ENCODE results near the gene CCDC83.

The CCDC83 gene

DNA sequence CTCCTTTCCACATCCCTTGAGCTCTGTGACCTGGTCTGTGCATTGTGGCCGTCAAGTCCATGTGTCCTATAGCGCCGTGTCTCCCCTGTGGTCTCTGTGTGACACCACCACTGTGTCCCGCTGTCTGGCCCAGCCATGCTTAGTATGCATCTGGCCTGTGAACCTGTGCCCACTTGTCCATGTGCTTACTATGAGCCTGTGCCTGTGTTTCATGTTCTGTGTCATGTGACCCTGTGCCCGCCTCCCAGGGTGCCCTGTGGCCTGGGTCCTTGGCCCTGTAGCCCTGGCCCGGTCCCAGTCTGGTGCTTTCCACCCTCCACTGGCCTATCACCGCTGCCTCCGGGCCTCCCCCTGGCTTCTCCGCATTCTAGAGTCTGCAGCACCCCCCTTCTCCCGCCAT lies 80.6 kb downstream of the CCDC83 start:
- no peaks in the 10 kb centered on the region for H3K4me1 ChIP-seq (ENCODE audit: low read depth, poor library complexity, severe bottlenecking)
- H3K4me2 ChIP-seq: no peak overlapping the region
- TF ChIP-seq, protein P1, sequence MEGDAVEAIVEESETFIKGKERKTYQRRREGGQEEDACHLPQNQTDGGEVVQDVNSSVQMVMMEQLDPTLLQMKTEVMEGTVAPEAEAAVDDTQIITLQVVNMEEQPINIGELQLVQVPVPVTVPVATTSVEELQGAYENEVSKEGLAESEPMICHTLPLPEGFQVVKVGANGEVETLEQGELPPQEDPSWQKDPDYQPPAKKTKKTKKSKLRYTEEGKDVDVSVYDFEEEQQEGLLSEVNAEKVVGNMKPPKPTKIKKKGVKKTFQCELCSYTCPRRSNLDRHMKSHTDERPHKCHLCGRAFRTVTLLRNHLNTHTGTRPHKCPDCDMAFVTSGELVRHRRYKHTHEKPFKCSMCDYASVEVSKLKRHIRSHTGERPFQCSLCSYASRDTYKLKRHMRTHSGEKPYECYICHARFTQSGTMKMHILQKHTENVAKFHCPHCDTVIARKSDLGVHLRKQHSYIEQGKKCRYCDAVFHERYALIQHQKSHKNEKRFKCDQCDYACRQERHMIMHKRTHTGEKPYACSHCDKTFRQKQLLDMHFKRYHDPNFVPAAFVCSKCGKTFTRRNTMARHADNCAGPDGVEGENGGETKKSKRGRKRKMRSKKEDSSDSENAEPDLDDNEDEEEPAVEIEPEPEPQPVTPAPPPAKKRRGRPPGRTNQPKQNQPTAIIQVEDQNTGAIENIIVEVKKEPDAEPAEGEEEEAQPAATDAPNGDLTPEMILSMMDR (conservative IDR thresholded peaks at IDR 0.05; ENCODE audit: low read depth, low read length): no peak
- no peak overlapping the region for H3K4me3 ChIP-seq (IDR thresholded peaks at IDR 0.05; ENCODE audit: insufficient read depth, low read depth, low read length)
- no peaks in the 10 kb centered on the region for H3K36me3 ChIP-seq (ENCODE audit: insufficient read depth)
- H3K27me3 ChIP-seq (ENCODE audit: insufficient read depth, low read depth): no peaks in the 10 kb centered on the region
- H4K20me1 ChIP-seq (ENCODE audit: insufficient read depth): no peaks in the 10 kb centered on the region
- H3K27ac ChIP-seq: no peak overlapping the region
- H3K9ac ChIP-seq: no peak overlapping the region
- H2AFZ ChIP-seq (ENCODE audit: low read depth): no peak overlapping the region
- no peaks in the 10 kb centered on the region for H3K79me2 ChIP-seq (ENCODE audit: insufficient read depth, low read depth)

- no peak overlapping the region for H2AFZ ChIP-seq (ENCODE audit: low read depth)
Measured at GRCh38 chr11:85937835-85938234, 82.7 kb downstream of the CCDC83 start.

DNA sequence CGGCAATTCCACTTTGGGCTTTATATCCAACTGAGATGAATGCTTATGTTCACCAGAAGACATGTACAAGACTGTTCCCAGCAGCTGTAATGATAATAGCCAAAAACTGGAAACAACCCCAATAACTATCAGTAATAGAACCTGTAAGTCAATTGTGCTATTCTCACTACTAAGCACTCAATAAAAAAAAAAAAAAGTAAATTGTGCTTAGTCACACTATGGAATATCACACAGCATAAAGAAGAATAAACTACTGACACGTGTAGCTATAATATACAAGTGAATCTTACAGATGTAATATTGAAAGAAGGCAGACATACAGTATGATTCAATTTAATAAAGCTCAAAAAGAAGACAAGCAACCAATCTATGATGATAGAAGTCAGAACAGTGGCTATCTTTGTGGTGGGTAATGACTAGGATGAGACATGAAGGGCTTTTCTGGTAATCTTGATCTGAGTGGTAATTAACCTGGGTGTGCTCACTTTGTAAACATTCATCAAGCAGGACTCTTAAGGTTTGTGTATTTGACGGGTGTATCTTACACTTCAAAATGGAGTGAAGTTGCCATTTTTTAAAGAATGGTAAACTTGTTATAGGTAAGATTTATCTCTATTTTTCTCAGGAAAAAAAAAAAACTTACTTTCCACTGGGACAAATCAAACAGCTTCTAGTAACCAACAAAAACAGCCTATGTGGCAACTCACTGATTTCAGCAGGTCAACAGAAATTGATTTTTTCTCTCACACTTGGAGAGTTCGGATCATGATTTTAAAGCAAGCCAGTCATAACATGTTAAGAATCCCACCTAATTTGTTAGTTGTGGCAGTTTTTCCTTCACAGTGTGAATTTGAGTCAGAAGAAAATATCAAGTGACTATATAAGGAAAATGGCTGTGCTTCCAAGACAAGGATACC lies 84.2 kb downstream of the CCDC83 start:
- Histone ChIP-seq H3K36me3 (ENCODE audit: insufficient read depth) (no peaks in the 10 kb centered on the region), H3K27ac (no peak overlapping the region), H3K27me3 (ENCODE audit: insufficient read depth, low read depth) (no peaks in the 10 kb centered on the region), H3K4me2 (no peak overlapping the region), H3K79me2 (ENCODE audit: insufficient read depth, low read depth) (no peaks in the 10 kb centered on the region), H4K20me1 (ENCODE audit: insufficient read depth) (no peaks in the 10 kb centered on the region), H3K4me3 (IDR thresholded peaks at IDR 0.05; ENCODE audit: insufficient read depth, low read depth, low read length) (no peak overlapping the region), H3K9ac (no peak overlapping the region), H3K4me1 (ENCODE audit: low read depth, poor library complexity, severe bottlenecking) (peaks cover 5% of the 10 kb centered on the region), H2AFZ (ENCODE audit: low read depth) (no peak overlapping the region)
- TF ChIP-seq, protein P1 (conservative IDR thresholded peaks at IDR 0.05; ENCODE audit: low read depth, low read length): no peak

More at GRCh38 chr11:85937835-85938234, 82.7 kb downstream of the CCDC83 start:
- H3K9ac ChIP-seq: no peak overlapping the region
- TF ChIP-seq, protein P1 (conservative IDR thresholded peaks at IDR 0.05; ENCODE audit: low read depth, low read length): no peak
- no peak overlapping the region for H3K27ac ChIP-seq
- H3K4me2 ChIP-seq: no peak overlapping the region
- H4K20me1 ChIP-seq (ENCODE audit: insufficient read depth): no peaks in the 10 kb centered on the region
- H3K4me1 ChIP-seq (ENCODE audit: low read depth, poor library complexity, severe bottlenecking): peaks cover 5% of the 10 kb centered on the region
- H3K36me3 ChIP-seq (ENCODE audit: insufficient read depth): no peaks in the 10 kb centered on the region
- H3K27me3 ChIP-seq (ENCODE audit: insufficient read depth, low read depth): no peaks in the 10 kb centered on the region
- no peak overlapping the region for H3K4me3 ChIP-seq (IDR thresholded peaks at IDR 0.05; ENCODE audit: insufficient read depth, low read depth, low read length)
- no peaks in the 10 kb centered on the region for H3K79me2 ChIP-seq (ENCODE audit: insufficient read depth, low read depth)

GRCh38 chr11:85941380-85941973 lies 86.3 kb downstream of the CCDC83 start:
- peaks cover 15% of the 10 kb centered on the region for H3K4me1 ChIP-seq (ENCODE audit: low read depth, poor library complexity, severe bottlenecking)
- TF ChIP-seq, protein P1 (conservative IDR thresholded peaks at IDR 0.05; ENCODE audit: low read depth, low read length): peak; percentile 90
- no peak overlapping the region for H3K4me2 ChIP-seq
- H3K27ac ChIP-seq: no peak overlapping the region
- no peaks in the 10 kb centered on the region for H4K20me1 ChIP-seq (ENCODE audit: insufficient read depth)
- no peaks in the 10 kb centered on the region for H3K36me3 ChIP-seq (ENCODE audit: insufficient read depth)
- no peaks in the 10 kb centered on the region for H3K27me3 ChIP-seq (ENCODE audit: insufficient read depth, low read depth)
- no peak overlapping the region for H3K4me3 ChIP-seq (IDR thresholded peaks at IDR 0.05; ENCODE audit: insufficient read depth, low read depth, low read length)
- H2AFZ ChIP-seq (ENCODE audit: low read depth): no peak overlapping the region
- H3K79me2 ChIP-seq (ENCODE audit: insufficient read depth, low read depth): no peaks in the 10 kb centered on the region
- no peak overlapping the region for H3K9ac ChIP-seq
